GM21528 (cell line): Measurements from ENCODE around the gene CENPQ.

Experiments used
- ATAC-seq: cut with Tn5 transposase; IDR thresholded peaks from one replicate; pipeline ENCODE4 v1.9.1; 2021; ENCODE audit warnings: mild to moderate bottlenecking, moderate library complexity; ENCODE audit not compliant: unreplicated experiment, low FRiP score

Gene CENPQ

GRCh38 chr6:49539102-49539501 lies 75.9 kb downstream of the CENPQ start:
- no peak for ATAC-seq

GRCh38 chr6:49540614-49541013 lies 77.4 kb downstream of the CENPQ start:
- ATAC-seq: no peak

GRCh38 chr6:49541210-49541724 lies 78.1 kb downstream of the CENPQ start:
- no peak for ATAC-seq

- no peak for ATAC-seq
Observed at GRCh38 chr6:49541936-49542335, 78.8 kb downstream of the CENPQ start.
